Mesodermal cell (in vitro differentiated cells): ENCODE data around the gene CEP170B.
"Not testable (repeated sequence)": the region's sequence is repeated elsewhere in the genome, so short reads cannot be mapped to it uniquely, and the experiment has no call there.

ENCODE experiments used
- H3K27ac ChIP-seq: 2 replicates; pipeline ENCODE4 v1.7.0; 2013; ENCODE audit warnings: mild to moderate bottlenecking, low read depth, low read length, moderate library complexity; ENCODE audit not compliant: severe bottlenecking
- H3K36me3 ChIP-seq: 2 replicates; pipeline ENCODE4 v1.7.1; 2013; ENCODE audit warnings: mild to moderate bottlenecking, low read length, moderate library complexity; ENCODE audit not compliant: control insufficient read depth, insufficient read depth
- H3K4me1 ChIP-seq: one replicate; pipeline ENCODE4 v1.7.1; 2013; ENCODE audit warnings: mild to moderate bottlenecking, low read length; ENCODE audit not compliant: insufficient read depth, control insufficient read depth, poor library complexity, severe bottlenecking
- H3K4me3 ChIP-seq: 2 replicates; pipeline ENCODE4 v1.7.0; 2013; ENCODE audit warnings: low read length, control low read depth, mild to moderate bottlenecking; ENCODE audit not compliant: insufficient read depth, poor library complexity, severe bottlenecking; ENCODE audit errors: extremely low read depth
- H3K9me3 ChIP-seq: 2 replicates; pipeline ENCODE4 v1.7.1; 2013; ENCODE audit warnings: mild to moderate bottlenecking, low read length, moderate library complexity; ENCODE audit not compliant: control insufficient read depth
- WGBS, 2 experiments: methylation state at CpG; one replicate each; pipeline ENCODE4 v1.1.5; 2013; ENCODE audit warnings: missing lambda C conversion rate in 2 of 2; ENCODE audit not compliant: insufficient coverage in 2 of 2; 5-methylcytosine and 5-hydroxymethylcytosine counted together

Gene CEP170B

DNA sequence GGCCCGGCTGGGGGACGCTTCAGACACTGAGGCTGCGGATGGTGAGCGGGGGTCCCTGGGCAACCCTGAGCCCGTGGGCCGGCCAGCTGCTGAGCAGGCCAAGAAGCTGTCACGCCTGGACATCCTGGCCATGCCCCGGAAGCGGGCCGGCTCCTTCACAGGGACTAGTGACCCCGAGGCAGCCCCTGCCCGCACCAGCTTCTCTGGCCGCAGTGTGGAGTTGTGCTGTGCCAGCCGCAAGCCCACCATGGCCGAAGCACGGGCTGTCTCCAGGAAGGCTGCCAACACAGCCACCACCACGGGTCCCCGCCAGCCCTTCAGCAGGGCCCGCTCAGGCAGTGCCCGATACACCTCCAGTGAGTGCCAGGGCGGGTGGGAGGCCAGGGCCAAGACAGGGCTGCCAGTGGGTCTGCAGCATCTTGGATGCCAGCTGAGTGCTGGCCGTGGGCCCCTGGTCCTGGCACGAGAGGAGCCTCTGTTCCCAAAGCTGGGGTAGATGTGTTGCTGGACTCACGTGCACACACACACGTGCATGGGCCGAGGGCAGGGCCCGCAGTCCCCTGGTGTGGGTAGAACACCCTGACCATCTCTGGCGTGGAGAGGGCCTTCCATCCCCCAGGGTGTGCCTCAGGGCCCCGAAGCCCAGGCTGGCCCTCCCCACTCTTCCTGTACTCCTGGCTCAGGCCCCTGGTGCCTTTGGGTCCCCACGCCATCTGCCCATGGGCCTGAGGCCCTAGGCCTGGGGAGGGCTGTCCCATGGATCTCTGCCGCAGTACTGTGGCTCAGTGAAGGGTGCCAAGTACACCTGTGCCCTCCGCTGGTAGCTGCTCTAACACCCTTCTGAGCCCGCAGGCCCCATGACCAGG lies 22.8 kb downstream of the CEP170B start:
- Histone ChIP-seq H3K36me3 (peaks cover 36% of the 10 kb centered on the region), H3K27ac (no peak overlapping the region), H3K4me3 (no peak overlapping the region), H3K4me1 (no peaks in the 10 kb centered on the region), H3K9me3 (no peaks in the 10 kb centered on the region)
- WGBS, 2 experiments, result 95 to 97% methylated on average over 23 to 30 of the region's 33 CpGs

DNA sequence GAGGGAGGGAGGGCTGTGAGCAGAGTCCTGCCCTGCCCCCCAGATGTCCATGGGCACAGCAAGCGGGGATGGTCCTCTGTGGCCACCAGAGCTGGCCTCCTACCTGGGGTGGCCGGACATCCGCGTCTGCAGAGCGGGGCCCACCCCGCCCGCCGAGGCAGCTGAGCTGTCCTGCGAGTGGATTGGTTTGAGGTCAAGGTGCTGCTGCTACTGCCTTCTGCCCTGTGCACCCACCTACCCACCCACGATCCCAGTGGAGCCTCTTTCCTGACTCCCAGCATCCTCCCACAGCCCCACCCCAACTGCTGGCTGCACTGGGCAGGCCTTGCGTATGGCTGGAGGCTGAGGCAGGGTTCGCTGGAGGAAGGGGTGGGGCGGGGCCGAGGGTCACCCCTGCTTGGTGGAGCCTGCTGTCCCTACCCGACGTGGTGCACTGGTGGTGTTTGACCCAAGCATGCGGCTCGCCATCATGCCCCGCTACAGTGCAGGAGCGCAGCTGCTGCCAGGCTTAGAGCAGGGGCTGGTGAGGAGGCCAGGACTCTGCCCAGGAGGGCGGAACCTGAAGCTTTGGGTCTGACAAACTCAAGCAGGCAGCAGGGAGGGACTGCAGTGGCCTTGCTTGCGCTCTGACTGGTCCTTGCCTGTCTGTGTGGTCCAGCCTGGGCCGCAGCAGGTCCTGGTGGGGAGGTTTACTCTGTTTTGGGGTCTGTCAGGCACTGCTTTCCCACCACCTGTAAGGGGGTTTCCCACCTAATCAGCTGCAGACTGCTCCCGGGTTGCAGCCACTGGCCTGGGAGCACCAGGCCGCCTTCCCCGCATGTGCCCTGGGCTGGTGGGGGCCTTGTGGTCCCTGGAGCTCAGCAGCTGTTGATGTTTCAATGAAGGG lies 23.7 kb downstream of the CEP170B start:
- Histone ChIP-seq H3K36me3 (peaks cover 35% of the 10 kb centered on the region), H3K9me3 (no peaks in the 10 kb centered on the region), H3K4me1 (no peaks in the 10 kb centered on the region), H3K4me3 (no peak overlapping the region), H3K27ac (no peak overlapping the region)
- 93 to 96% methylated on average over 21 to 22 of the region's 26 CpGs for WGBS, 2 experiments

DNA sequence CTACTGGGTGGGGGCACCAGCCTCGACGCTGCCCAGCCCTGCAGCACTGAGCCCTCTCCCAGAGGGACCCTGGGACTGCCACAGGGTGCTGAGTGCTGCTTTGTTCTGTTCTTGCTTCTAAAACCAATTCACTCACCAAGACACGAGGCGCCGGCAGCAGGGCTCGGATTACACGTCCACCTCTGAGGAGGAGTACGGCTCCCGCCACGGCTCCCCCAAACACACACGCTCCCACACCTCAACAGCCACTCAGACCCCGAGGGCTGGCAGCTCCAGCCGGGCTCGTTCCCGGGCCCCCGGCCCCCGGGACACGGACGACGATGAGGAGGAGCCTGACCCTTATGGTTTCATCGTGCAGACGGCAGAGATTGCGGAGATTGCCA lies 24.3 kb downstream of the CEP170B start:
- WGBS, 2 experiments, result 91 to 92% methylated on average over 20 to 23 of the region's 23 CpGs
- no peak overlapping the region for H3K4me3 ChIP-seq

DNA sequence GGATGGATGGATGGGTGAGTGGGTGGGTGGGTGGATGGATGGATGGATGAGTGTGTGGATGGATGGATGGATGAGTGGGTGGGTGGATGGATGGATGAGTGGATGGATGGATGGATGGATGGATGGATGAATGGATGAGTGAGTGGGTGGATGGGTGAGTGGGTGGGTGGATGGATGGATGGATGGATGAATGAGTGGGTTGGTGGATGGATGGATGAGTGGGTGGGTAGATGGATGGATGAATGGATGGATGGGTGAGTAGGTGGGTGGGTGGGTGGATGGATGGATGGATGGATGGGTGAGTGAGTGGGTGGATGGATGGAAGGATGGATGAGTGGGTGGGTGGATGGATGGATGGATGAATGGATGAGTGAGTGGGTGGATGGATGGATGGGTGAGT lies 25.2 kb downstream of the CEP170B start:
- not testable (repeated sequence) for H3K27ac ChIP-seq, H3K4me1 ChIP-seq, H3K9me3 ChIP-seq, H3K4me3 ChIP-seq
- H3K36me3 ChIP-seq, result peaks cover 25% of the 10 kb centered on the region

More for the DNA sequence above, 24.3 kb downstream of the CEP170B start:
- Histone ChIP-seq H3K27ac (no peak overlapping the region), H3K9me3 (no peaks in the 10 kb centered on the region), H3K36me3 (peaks cover 29% of the 10 kb centered on the region), H3K4me1 (no peaks in the 10 kb centered on the region)

DNA sequence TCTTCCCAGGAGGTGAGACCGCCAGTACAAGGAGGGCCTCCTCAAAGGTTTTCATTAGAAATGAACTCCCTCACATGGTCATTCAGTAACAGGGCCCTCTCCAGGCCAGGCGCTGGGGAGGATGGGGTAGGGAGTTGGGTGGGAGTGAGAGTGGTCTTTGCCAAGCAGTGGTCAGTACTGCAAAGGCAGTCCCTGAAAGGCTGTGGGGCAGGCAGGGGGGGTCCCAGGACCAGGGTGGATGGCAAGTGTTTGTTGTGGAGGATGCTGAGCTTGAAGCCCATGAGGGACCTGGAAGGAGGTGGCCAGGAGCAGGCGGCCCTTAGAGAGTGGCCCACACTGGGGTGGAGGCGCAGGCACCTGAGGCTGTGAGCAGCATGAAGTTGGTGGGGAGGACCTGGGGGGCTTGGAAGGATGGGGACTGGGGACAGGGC lies 26.1 kb downstream of the CEP170B start:
- Histone ChIP-seq H3K4me3 (no peak overlapping the region), H3K4me1 (no peaks in the 10 kb centered on the region), H3K9me3 (no peaks in the 10 kb centered on the region), H3K36me3 (peaks cover 21% of the 10 kb centered on the region), H3K27ac (no peak overlapping the region)
- 91 to 100% methylated on average over 1 to 3 of the region's 4 CpGs for WGBS, 2 experiments

DNA sequence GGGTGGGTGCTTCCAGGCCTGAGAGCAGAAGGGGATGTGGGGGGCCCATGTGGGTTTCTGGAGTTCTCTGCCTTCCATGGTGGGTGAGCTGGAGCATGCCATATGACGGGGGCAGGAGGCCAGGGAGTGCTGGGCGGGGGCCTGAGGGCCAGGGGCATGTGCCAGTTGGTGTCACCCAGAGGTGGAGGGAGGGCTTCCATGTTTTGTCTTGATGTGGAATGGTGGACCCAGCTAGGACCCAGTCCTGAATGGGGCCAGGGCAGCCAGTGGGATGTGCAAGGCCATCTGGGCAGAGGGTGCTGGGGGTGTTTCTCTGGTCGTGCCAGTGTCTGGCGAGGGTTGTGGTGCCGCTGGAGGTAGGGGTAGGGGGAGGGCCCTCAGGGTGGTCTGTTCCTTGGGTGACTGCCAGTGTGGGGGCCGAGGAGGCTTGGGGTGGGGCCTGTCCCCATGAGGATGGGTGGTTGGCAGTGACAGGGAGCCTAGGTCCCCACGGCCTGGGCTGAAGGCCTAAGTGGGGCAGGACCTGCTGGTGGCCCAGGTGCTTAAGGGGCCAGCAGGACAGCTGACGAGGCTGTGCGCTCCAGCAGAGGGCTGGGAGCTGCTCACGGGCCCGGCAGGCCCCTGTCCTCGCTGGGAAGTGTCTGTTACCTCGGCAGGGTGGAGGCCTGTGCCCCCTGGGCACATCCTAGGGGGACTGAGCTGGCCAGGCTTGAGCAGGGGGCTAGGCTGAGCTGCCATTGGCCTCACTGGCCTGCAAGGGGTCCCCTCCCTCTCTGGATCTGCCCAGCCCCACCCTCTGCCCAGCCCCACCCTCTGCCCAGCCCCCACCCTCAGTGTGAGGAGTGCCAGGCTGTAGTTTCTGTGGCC lies 26.8 kb downstream of the CEP170B start:
- no peaks in the 10 kb centered on the region for H3K9me3 ChIP-seq
- no peaks in the 10 kb centered on the region for H3K4me1 ChIP-seq
- no peak overlapping the region for H3K27ac ChIP-seq
- 80 to 89% methylated on average over 13 of the region's 13 CpGs for WGBS, 2 experiments
- H3K4me3 ChIP-seq, result no peak overlapping the region
- H3K36me3 ChIP-seq, result peaks cover 13% of the 10 kb centered on the region

DNA sequence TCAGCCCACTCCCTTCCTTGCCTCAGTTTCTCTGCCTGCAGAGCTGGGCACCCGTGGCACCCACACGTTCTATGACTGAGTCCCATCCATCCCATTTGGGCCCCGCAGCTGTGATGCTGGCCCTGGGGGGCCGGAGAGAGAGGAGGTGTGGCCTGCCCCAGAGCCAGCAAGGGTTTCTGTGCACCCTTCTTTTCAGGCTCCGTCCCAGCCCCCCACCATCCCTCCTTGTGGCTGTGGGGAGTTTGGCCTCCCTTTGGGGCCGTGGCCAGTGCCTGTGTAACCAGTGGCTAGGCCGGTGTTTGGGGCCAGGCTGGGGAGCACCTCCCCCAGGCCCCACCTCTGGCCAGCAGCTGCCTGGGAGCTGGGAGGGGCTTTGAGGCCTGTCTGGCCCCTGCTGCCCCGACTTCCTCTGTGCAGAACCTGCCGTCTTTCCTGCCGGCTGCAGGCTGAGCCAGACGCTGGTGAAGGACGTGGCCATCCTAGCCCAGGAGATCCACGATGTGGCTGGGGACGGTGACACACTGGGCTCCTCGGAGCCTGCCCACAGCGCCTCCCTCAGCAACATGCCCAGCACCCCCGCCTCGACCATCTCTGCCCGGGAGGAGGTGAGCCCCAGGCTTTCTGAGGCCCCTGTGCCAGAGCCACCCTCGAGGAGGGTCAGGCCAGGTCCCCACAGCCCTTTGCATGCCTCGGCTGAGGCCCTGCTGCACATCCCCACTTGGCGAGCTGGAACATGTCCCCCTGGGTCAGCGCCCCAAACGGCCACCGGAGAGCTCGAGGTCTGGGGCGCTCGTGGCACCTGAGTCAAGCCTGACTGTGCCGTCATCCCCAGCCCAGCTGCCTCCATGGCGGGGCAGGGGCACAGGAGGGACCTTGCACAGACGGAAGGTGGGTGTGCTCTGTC lies 27.7 kb downstream of the CEP170B start:
- no peak overlapping the region for H3K4me3 ChIP-seq
- H3K27ac ChIP-seq, result no peak overlapping the region
- no peaks in the 10 kb centered on the region for H3K4me1 ChIP-seq
- peaks cover 6% of the 10 kb centered on the region for H3K36me3 ChIP-seq
- H3K9me3 ChIP-seq, result no peaks in the 10 kb centered on the region
- WGBS, 2 experiments, result 84 to 85% methylated on average over 26 to 28 of the region's 31 CpGs

DNA sequence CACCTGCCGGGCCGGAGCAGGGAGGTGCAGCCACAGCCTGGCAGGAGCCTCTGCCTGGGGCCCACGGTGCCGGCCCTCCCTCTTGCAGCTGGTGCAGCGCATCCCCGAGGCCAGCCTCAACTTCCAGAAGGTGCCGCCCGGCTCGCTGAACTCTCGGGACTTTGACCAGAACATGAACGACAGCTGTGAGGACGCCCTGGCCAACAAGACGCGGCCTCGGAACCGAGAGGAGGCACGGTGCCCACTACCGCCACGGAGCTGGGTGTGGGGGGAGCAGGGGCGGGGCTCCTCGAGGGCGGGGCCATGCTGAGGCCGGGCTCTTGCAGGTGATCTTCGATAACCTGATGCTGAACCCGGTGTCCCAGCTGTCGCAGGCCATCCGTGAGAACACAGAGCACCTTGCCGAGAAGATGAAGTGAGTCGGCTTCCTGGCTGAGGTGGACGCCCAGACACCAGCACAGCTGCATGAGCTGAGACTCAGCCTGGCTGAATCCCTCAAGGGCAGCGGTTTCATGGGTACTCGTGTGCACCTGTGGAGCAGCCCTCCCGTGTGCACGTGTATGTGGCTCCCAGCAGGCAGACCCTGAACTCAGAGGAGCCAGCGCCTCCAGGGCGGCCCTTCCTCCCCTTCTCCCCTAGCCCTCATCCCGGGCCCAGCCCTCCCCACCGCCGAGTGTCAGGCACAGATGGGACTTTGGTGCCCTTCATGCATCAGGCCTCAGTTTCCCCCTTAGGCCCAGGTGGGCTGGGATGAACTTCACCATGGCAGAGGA lies 28.6 kb downstream of the CEP170B start:
- Histone ChIP-seq H3K4me1 (no peaks in the 10 kb centered on the region), H3K4me3 (no peak overlapping the region), H3K36me3 (no peaks in the 10 kb centered on the region), H3K9me3 (no peaks in the 10 kb centered on the region), H3K27ac (no peak overlapping the region)
- 94% methylated on average over 34 to 39 of the region's 39 CpGs for WGBS, 2 experiments

DNA sequence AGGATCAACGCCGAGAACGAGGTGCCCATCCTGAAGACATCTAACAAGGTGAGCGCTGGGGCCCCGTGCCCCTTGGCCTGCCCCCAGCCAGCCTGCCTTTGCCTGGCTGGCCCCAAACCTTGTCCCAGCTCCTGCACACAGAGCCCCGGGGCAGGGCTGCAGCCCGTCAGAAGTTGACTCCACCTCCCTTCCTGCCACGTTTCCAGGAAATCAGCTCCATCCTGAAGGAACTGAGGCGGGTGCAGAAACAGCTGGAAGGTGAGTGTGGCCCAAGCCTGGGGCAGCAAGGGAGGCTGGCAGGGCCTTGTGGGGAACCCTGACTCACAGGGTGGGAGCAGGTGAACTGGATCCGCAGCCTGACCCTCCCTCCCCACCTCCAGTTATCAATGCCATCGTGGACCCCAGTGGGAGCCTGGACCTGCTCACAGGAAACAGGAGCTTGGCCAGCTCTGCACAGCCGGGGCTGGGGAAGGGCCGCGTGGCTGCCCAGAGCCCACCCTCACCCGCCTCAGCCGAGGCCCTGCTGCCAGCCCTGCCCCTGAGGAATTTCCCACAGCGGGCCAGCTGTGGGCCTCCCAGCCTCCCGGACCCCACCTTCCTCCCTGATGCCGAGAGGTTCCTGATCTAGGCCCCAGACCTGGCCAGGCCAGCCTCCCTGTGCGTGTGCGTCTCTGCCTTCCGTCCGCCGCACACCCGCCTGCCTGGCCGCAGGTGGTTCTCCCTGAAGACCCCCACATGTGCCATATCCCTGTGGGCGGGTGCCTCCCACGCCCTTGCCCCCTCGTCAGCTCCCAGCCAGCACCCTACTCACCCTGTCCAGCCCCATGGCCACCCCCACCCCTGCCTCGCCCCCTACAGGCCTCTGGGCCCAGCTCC lies 29.5 kb downstream of the CEP170B start:
- Histone ChIP-seq H3K27ac (no peak overlapping the region), H3K4me3 (no peak overlapping the region), H3K4me1 (no peaks in the 10 kb centered on the region), H3K9me3 (no peaks in the 10 kb centered on the region), H3K36me3 (no peaks in the 10 kb centered on the region)
- 93 to 98% methylated on average over 23 to 25 of the region's 30 CpGs for WGBS, 2 experiments
